KMS-11 (cell line): ENCODE measurements around the gene ARMC3.

Experiments
- H2AFZ ChIP-seq: fragments of 200-600 bp; sonication (generic); 2 replicates; pipeline ENCODE4 v1.6.1; 2016; ENCODE audit warnings: antibody characterized with exemption, mixed run types, low read depth
- H3K27ac ChIP-seq: fragments of 200-600 bp; sonication (generic); 2 replicates; pipeline ENCODE4 v1.6.1; 2016; ENCODE audit warnings: mild to moderate bottlenecking, mixed run types
- H3K27me3 ChIP-seq: fragments of 200-600 bp; sonication (generic); 2 replicates; pipeline ENCODE4 v1.6.1; 2017; ENCODE audit warnings: mild to moderate bottlenecking, low read depth, mixed run types, moderate library complexity; ENCODE audit not compliant: insufficient read depth
- H3K36me3 ChIP-seq: fragments of 200-600 bp; sonication (generic); 2 replicates; pipeline ENCODE4 v1.6.1; 2017; ENCODE audit warnings: mild to moderate bottlenecking, mixed run types; ENCODE audit not compliant: insufficient read depth
- H3K4me1 ChIP-seq: fragments of 200-600 bp; sonication (generic); 2 replicates; pipeline ENCODE4 v1.6.1; 2016; ENCODE audit warnings: mild to moderate bottlenecking, low read depth, mixed run types; ENCODE audit not compliant: poor library complexity, severe bottlenecking
- H3K4me2 ChIP-seq: fragments of 200-600 bp; sonication (generic); 2 replicates; pipeline ENCODE4 v1.7.0; 2016; ENCODE audit warnings: mild to moderate bottlenecking, mixed run types
- H3K4me3 ChIP-seq: fragments of 200-600 bp; sonication (generic); IDR thresholded peaks from 2 replicates; pipeline ENCODE4 v1.6.1; 2017; ENCODE audit warnings: low read depth, low read length, mixed read lengths; ENCODE audit not compliant: insufficient read depth
- H3K79me2 ChIP-seq: fragments of 200-600 bp; sonication (generic); 2 replicates; pipeline ENCODE4 v1.6.1; 2016; ENCODE audit warnings: low read depth, mixed run types; ENCODE audit not compliant: insufficient read depth
- H3K9ac ChIP-seq: fragments of 200-600 bp; sonication (generic); 2 replicates; pipeline ENCODE4 v1.6.1; 2016; ENCODE audit warnings: mild to moderate bottlenecking, mixed run types
- H4K20me1 ChIP-seq: fragments of 200-600 bp; sonication (generic); 2 replicates; pipeline ENCODE4 v1.6.1; 2016; ENCODE audit warnings: mild to moderate bottlenecking, mixed run types; ENCODE audit not compliant: insufficient read depth
- CTCF ChIP-seq: fragments of 200-600 bp; sonication (generic); conservative IDR thresholded peaks from 2 replicates; pipeline ENCODE4 v1.6.1; 2017; ENCODE audit warnings: low read depth, mild to moderate bottlenecking, antibody characterized with exemption, low read length, moderate library complexity, mixed read lengths

Gene ARMC3

GRCh38 chr10:23005150-23005549 is 77.3 kb downstream of the ARMC3 start:
- H3K27ac ChIP-seq, result no peak overlapping the region
- H3K9ac ChIP-seq, result no peak overlapping the region
- no peaks in the 10 kb centered on the region for H3K27me3 ChIP-seq
- H3K4me3 ChIP-seq, result no peak overlapping the region
- H4K20me1 ChIP-seq, result no peaks in the 10 kb centered on the region
- H3K4me2 ChIP-seq, result no peak overlapping the region
- no peaks in the 10 kb centered on the region for H3K36me3 ChIP-seq
- H3K79me2 ChIP-seq, result no peaks in the 10 kb centered on the region
- no peak overlapping the region for H2AFZ ChIP-seq
- no peak for TF ChIP-seq CTCF
- H3K4me1 ChIP-seq, result no peaks in the 10 kb centered on the region

GRCh38 chr10:23013581-23014335 is 85.9 kb downstream of the ARMC3 start:
- TF ChIP-seq CTCF, result no peak

GRCh38 chr10:23015021-23015707 is 87.3 kb downstream of the ARMC3 start:
- no peaks in the 10 kb centered on the region for H3K79me2 ChIP-seq
- no peaks in the 10 kb centered on the region for H3K36me3 ChIP-seq
- H3K27me3 ChIP-seq, result no peaks in the 10 kb centered on the region
- no peak overlapping the region for H3K4me2 ChIP-seq
- H4K20me1 ChIP-seq, result no peaks in the 10 kb centered on the region
- H3K4me3 ChIP-seq, result no peak overlapping the region
- no peak overlapping the region for H3K27ac ChIP-seq
- TF ChIP-seq CTCF, result no peak
- no peak overlapping the region for H3K9ac ChIP-seq
- no peak overlapping the region for H2AFZ ChIP-seq
- H3K4me1 ChIP-seq, result no peaks in the 10 kb centered on the region

More at GRCh38 chr10:23013581-23014335, 85.9 kb downstream of the ARMC3 start:
- no peaks in the 10 kb centered on the region for H3K4me1 ChIP-seq
- no peaks in the 10 kb centered on the region for H3K27me3 ChIP-seq
- H3K9ac ChIP-seq, result no peak overlapping the region
- no peaks in the 10 kb centered on the region for H4K20me1 ChIP-seq
- H3K4me3 ChIP-seq, result no peak overlapping the region
- no peak overlapping the region for H3K4me2 ChIP-seq
- no peak overlapping the region for H3K27ac ChIP-seq
- no peaks in the 10 kb centered on the region for H3K79me2 ChIP-seq
- no peaks in the 10 kb centered on the region for H3K36me3 ChIP-seq
- no peak overlapping the region for H2AFZ ChIP-seq

GRCh38 chr10:23016636-23017035 is 88.8 kb downstream of the ARMC3 start:
- Histone ChIP-seq H4K20me1 (no peaks in the 10 kb centered on the region), H3K4me3 (no peak overlapping the region), H3K9ac (no peak overlapping the region), H3K79me2 (no peaks in the 10 kb centered on the region), H3K27me3 (no peaks in the 10 kb centered on the region), H3K36me3 (no peaks in the 10 kb centered on the region), H2AFZ (no peak overlapping the region), H3K4me2 (no peak overlapping the region), H3K4me1 (no peaks in the 10 kb centered on the region), H3K27ac (no peak overlapping the region)
- no peak for TF ChIP-seq CTCF
